ENCODE measurements around the gene RPS6KA6.

GRCh38 chrX:84133023-84133422, 55.0 kb downstream of the RPS6KA6 start:
- TF ChIP-seq, protein P1, sequence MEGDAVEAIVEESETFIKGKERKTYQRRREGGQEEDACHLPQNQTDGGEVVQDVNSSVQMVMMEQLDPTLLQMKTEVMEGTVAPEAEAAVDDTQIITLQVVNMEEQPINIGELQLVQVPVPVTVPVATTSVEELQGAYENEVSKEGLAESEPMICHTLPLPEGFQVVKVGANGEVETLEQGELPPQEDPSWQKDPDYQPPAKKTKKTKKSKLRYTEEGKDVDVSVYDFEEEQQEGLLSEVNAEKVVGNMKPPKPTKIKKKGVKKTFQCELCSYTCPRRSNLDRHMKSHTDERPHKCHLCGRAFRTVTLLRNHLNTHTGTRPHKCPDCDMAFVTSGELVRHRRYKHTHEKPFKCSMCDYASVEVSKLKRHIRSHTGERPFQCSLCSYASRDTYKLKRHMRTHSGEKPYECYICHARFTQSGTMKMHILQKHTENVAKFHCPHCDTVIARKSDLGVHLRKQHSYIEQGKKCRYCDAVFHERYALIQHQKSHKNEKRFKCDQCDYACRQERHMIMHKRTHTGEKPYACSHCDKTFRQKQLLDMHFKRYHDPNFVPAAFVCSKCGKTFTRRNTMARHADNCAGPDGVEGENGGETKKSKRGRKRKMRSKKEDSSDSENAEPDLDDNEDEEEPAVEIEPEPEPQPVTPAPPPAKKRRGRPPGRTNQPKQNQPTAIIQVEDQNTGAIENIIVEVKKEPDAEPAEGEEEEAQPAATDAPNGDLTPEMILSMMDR (IDR thresholded peaks at IDR 0.05; ENCODE audit: poor library complexity): no peak
- TF ChIP-seq EZH2 (IDR thresholded peaks at IDR 0.05; ENCODE audit: borderline replicate concordance): no peak
- TF ChIP-seq EZH2phosphoT487 (IDR thresholded peaks at IDR 0.05; ENCODE audit: low read depth, severe bottlenecking, unreplicated experiment): no peak

All from hepatocyte (in vitro differentiated cells).